Measurements from ENCODE around the gene GABRB2. TPM values are rescaled to one million over a fixed set of nuclear protein-coding genes. Genes with fewer than 3 reads are reported as not detected.

Gene GABRB2
- total RNA-seq, 1 experiment from 2014 or later: not detected

DNA sequence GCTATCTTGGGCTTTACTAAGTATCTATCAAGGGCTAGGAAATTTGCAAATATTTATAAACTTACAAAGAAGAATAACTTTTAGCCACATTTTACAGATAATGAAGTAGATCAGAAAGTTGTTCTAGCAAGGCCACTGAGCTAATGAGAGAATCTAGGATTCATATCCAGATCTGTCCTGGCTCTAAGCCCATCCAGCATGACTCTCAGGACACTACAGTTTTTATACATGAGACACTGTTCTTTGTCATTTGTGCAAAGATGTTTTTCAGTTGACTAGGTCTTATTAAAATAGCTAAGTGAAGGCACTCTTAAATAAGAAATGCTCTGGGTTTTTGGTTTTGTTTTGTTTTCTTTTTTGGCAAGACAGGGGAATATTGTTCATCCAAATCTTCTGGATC, 273.1 kb downstream of the GABRB2 start:
- H3K36me3 ChIP-seq (ENCODE audit: control insufficient read depth, insufficient read depth, low read length): no peaks in the 10 kb centered on the region
- H3K4me3 ChIP-seq (ENCODE audit: low read depth in 2 of 2, low read length in 2 of 2): no peak overlapping the region
- no peak for DNase-seq (ENCODE audit: low read depth, low spot score)
- BruUV-seq (replicated peaks): no TSS peak
- in situ Hi-C loops (cut with HindIII; ENCODE audit: low pct_unique_long_range_greater_than_20kb, low sequenced_read_pairs): no loop called here
- no peaks in the 10 kb centered on the region for H3K4me1 ChIP-seq (ENCODE audit: control insufficient read depth, insufficient read depth, low read length)
- ChIA-PET POLR2A (no interaction called here), CTCF (no interaction called here)
- intact Hi-C loops (cut with micrococcal nuclease; ENCODE audit: unreplicated experiment): no loop called here
- no peak overlapping the region for H3K27ac ChIP-seq (ENCODE audit: low read length)
- H3K9me3 ChIP-seq (ENCODE audit: control insufficient read depth, insufficient read depth, low read depth, low read length): no peaks in the 10 kb centered on the region
- no peak for TF ChIP-seq TCF7L2 (IDR thresholded peaks at IDR 0.05; ENCODE audit: low read depth, low read length)
- TF ChIP-seq, protein P1, sequence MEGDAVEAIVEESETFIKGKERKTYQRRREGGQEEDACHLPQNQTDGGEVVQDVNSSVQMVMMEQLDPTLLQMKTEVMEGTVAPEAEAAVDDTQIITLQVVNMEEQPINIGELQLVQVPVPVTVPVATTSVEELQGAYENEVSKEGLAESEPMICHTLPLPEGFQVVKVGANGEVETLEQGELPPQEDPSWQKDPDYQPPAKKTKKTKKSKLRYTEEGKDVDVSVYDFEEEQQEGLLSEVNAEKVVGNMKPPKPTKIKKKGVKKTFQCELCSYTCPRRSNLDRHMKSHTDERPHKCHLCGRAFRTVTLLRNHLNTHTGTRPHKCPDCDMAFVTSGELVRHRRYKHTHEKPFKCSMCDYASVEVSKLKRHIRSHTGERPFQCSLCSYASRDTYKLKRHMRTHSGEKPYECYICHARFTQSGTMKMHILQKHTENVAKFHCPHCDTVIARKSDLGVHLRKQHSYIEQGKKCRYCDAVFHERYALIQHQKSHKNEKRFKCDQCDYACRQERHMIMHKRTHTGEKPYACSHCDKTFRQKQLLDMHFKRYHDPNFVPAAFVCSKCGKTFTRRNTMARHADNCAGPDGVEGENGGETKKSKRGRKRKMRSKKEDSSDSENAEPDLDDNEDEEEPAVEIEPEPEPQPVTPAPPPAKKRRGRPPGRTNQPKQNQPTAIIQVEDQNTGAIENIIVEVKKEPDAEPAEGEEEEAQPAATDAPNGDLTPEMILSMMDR (IDR thresholded peaks at IDR 0.05): no peak
- TF ChIP-seq, protein P2, sequence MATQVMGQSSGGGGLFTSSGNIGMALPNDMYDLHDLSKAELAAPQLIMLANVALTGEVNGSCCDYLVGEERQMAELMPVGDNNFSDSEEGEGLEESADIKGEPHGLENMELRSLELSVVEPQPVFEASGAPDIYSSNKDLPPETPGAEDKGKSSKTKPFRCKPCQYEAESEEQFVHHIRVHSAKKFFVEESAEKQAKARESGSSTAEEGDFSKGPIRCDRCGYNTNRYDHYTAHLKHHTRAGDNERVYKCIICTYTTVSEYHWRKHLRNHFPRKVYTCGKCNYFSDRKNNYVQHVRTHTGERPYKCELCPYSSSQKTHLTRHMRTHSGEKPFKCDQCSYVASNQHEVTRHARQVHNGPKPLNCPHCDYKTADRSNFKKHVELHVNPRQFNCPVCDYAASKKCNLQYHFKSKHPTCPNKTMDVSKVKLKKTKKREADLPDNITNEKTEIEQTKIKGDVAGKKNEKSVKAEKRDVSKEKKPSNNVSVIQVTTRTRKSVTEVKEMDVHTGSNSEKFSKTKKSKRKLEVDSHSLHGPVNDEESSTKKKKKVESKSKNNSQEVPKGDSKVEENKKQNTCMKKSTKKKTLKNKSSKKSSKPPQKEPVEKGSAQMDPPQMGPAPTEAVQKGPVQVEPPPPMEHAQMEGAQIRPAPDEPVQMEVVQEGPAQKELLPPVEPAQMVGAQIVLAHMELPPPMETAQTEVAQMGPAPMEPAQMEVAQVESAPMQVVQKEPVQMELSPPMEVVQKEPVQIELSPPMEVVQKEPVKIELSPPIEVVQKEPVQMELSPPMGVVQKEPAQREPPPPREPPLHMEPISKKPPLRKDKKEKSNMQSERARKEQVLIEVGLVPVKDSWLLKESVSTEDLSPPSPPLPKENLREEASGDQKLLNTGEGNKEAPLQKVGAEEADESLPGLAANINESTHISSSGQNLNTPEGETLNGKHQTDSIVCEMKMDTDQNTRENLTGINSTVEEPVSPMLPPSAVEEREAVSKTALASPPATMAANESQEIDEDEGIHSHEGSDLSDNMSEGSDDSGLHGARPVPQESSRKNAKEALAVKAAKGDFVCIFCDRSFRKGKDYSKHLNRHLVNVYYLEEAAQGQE (IDR thresholded peaks at IDR 0.05; ENCODE audit: insufficient read depth in 1 of 2, low read depth in 2 of 2, low read length in 1 of 2): no peak
- no peak for TF ChIP-seq SIN3A (IDR thresholded peaks at IDR 0.05; ENCODE audit: borderline replicate concordance, insufficient read depth, low read depth, low read length)
- no peak for TF ChIP-seq POLR2AphosphoS5 (IDR thresholded peaks at IDR 0.05; ENCODE audit: low read depth, low read length)
- no peak for ATAC-seq
- no peaks in the 10 kb centered on the region for H3K27me3 ChIP-seq (ENCODE audit: control insufficient read depth, insufficient read depth, low read length)

DNA sequence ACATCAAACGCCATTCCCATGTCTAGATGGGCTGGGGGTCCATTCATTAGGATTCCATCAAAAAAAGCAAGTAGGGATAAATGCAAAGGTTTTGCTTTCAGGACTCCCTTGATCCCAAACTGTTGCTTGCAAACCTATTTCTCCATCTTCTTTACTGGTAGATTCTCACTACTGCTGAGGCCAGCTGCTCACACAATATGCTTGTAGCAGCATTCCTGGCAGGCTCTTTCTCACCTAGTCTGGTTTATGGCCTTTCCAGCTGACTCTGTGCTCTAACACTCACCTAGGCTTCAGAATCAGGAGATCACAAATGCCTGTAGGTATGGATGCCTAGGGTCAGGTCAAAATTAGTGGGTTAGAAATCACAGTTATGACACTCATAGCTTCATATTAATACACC, 274.7 kb downstream of the GABRB2 start:
- no peak overlapping the region for H3K4me3 ChIP-seq (ENCODE audit: low read depth in 2 of 2, low read length in 2 of 2)
- H3K4me1 ChIP-seq (ENCODE audit: control insufficient read depth, insufficient read depth, low read length): no peaks in the 10 kb centered on the region
- H3K27ac ChIP-seq (ENCODE audit: low read length): no peak overlapping the region
- ATAC-seq (no peak), DNase-seq (ENCODE audit: low read depth, low spot score) (no peak)
- no TSS peak for BruUV-seq (replicated peaks)
- ChIA-PET POLR2A (no interaction called here), CTCF (no interaction called here)
- no peaks in the 10 kb centered on the region for H3K9me3 ChIP-seq (ENCODE audit: control insufficient read depth, insufficient read depth, low read depth, low read length)
- in situ Hi-C loops (cut with HindIII; ENCODE audit: low pct_unique_long_range_greater_than_20kb, low sequenced_read_pairs): no loop called here
- intact Hi-C loops (cut with micrococcal nuclease; ENCODE audit: unreplicated experiment): no loop called here
- no peaks in the 10 kb centered on the region for H3K27me3 ChIP-seq (ENCODE audit: control insufficient read depth, insufficient read depth, low read length)
- TF ChIP-seq SIN3A (IDR thresholded peaks at IDR 0.05; ENCODE audit: borderline replicate concordance, insufficient read depth, low read depth, low read length) (no peak), TCF7L2 (IDR thresholded peaks at IDR 0.05; ENCODE audit: low read depth, low read length) (no peak), POLR2AphosphoS5 (IDR thresholded peaks at IDR 0.05; ENCODE audit: low read depth, low read length) (no peak)
- TF ChIP-seq, protein P1 (IDR thresholded peaks at IDR 0.05): no peak
- TF ChIP-seq, protein P2 (IDR thresholded peaks at IDR 0.05; ENCODE audit: insufficient read depth in 1 of 2, low read depth in 2 of 2, low read length in 1 of 2): no peak
- no peaks in the 10 kb centered on the region for H3K36me3 ChIP-seq (ENCODE audit: control insufficient read depth, insufficient read depth, low read length)

Data from Panc1 (cell line).